Measurements from ENCODE around the gene METTL1.

The METTL1 gene

DNA sequence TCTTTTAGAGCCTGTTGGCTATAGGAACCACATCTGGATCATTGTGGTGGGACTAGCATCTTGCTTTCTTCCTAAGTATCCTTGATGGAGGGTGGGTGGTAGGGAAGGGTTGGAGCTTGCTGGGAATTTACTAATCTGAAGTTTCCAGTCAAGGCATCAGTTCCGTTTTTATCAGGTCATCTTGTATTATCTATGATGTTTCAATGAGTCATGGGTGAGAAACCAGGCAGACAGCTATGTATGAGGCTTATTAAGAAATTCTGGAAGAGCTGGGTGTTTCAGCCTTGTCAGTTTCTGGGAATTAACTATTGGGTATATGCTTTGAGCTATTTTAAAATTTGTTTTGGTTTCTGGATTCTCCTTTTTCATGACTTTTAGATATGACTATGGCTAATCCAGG lies 22.0 kb upstream of the METTL1 start:
- no peaks in the 10 kb centered on the region for H3F3A ChIP-seq (ENCODE audit: low read depth)
- H3K9ac ChIP-seq (ENCODE audit: low read depth, low read length, poor library complexity, severe bottlenecking): no peak overlapping the region
- H3K4me2 ChIP-seq (ENCODE audit: low read depth, low read length, poor library complexity, severe bottlenecking): no peak overlapping the region
- H3K27me3 ChIP-seq (ENCODE audit: insufficient read depth, low read length, poor library complexity, severe bottlenecking): no peaks in the 10 kb centered on the region
- no peaks in the 10 kb centered on the region for H4K20me1 ChIP-seq (ENCODE audit: insufficient read depth, low read length, poor library complexity, severe bottlenecking)
- TF ChIP-seq, protein P1, sequence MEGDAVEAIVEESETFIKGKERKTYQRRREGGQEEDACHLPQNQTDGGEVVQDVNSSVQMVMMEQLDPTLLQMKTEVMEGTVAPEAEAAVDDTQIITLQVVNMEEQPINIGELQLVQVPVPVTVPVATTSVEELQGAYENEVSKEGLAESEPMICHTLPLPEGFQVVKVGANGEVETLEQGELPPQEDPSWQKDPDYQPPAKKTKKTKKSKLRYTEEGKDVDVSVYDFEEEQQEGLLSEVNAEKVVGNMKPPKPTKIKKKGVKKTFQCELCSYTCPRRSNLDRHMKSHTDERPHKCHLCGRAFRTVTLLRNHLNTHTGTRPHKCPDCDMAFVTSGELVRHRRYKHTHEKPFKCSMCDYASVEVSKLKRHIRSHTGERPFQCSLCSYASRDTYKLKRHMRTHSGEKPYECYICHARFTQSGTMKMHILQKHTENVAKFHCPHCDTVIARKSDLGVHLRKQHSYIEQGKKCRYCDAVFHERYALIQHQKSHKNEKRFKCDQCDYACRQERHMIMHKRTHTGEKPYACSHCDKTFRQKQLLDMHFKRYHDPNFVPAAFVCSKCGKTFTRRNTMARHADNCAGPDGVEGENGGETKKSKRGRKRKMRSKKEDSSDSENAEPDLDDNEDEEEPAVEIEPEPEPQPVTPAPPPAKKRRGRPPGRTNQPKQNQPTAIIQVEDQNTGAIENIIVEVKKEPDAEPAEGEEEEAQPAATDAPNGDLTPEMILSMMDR (conservative IDR thresholded peaks at IDR 0.05; ENCODE audit: low read length): no peak
- TF ChIP-seq EZH2phosphoT487 (IDR thresholded peaks at IDR 0.05; ENCODE audit: borderline replicate concordance): no peak
- no peaks in the 10 kb centered on the region for H3K4me1 ChIP-seq (ENCODE audit: insufficient read depth, low read length, poor library complexity, severe bottlenecking)
- no peak overlapping the region for H2AFZ ChIP-seq (ENCODE audit: low read length)
- peaks cover 66% of the 10 kb centered on the region for H3K36me3 ChIP-seq (ENCODE audit: insufficient read depth, low read length)
- no peak overlapping the region for H3K4me3 ChIP-seq (ENCODE audit: low read length, poor library complexity, severe bottlenecking)
- H3K79me2 ChIP-seq (ENCODE audit: insufficient read depth, low read length): peaks cover 3% of the 10 kb centered on the region; the same call in 1 of the 2 replicates
- H3K9me3 ChIP-seq (ENCODE audit: insufficient read depth, low read depth, low read length): no peaks in the 10 kb centered on the region
- H3K9me2 ChIP-seq (replicated peaks; ENCODE audit: low read depth, low read length): no peaks in the 10 kb centered on the region

DNA sequence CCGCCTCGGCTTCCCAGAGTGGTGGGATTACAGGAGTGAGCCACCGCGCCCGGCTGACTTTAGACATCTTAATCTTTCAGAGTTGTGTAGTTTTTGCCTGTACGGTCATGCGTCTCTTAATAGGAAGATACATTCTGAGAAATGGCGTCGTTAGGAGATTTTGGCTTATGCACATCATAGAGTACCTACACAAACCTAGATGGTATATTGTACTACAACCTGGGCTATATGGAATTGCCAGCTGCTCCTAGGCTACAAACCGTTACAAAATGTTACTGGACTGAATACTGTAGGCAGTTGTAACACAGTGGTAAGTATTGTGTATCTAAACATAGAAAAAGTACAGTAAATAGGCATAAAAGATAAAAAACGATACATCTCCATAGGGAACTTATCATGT lies 12.0 kb upstream of the METTL1 start:
- no peaks in the 10 kb centered on the region for H3K9me2 ChIP-seq (replicated peaks; ENCODE audit: low read depth, low read length)
- no peak overlapping the region for H3K9ac ChIP-seq (ENCODE audit: low read depth, low read length, poor library complexity, severe bottlenecking)
- H3K4me2 ChIP-seq (ENCODE audit: low read depth, low read length, poor library complexity, severe bottlenecking): peak overlapping the region; percentile 85
- TF ChIP-seq EZH2phosphoT487 (IDR thresholded peaks at IDR 0.05; ENCODE audit: borderline replicate concordance): no peak
- TF ChIP-seq, protein P1 (conservative IDR thresholded peaks at IDR 0.05; ENCODE audit: low read length): no peak
- H3K9me3 ChIP-seq (ENCODE audit: insufficient read depth, low read depth, low read length): no peaks in the 10 kb centered on the region
- peaks cover 25% of the 10 kb centered on the region for H3K4me1 ChIP-seq (ENCODE audit: insufficient read depth, low read length, poor library complexity, severe bottlenecking)
- H4K20me1 ChIP-seq (ENCODE audit: insufficient read depth, low read length, poor library complexity, severe bottlenecking): peaks cover 13% of the 10 kb centered on the region
- no peaks in the 10 kb centered on the region for H3K27me3 ChIP-seq (ENCODE audit: insufficient read depth, low read length, poor library complexity, severe bottlenecking)
- peaks cover 30% of the 10 kb centered on the region for H3K79me2 ChIP-seq (ENCODE audit: insufficient read depth, low read length)
- H3K4me3 ChIP-seq (ENCODE audit: low read length, poor library complexity, severe bottlenecking): peak overlapping the region; percentile 91
- H3K36me3 ChIP-seq (ENCODE audit: insufficient read depth, low read length): peaks cover 30% of the 10 kb centered on the region; the same call in 1 of the 2 replicates
- H2AFZ ChIP-seq (ENCODE audit: low read length): no peak overlapping the region
- H3F3A ChIP-seq (ENCODE audit: low read depth): no peaks in the 10 kb centered on the region

DNA sequence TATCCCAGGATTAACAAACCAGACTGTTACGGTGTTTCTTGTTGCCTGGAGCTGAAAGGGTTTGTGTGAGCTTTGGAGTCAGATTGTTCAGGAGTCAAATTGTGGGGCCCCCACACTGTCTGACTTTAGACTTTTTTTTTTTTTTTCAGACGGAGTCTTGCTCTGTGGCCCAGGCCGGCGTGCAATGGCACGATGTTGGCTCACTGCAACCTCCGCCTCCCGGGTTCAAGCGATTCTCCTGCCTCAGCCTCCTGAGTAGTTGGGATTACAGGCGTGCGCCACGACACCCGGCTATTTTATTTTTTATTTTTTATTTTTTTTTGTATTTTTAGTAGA lies 11.5 kb upstream of the METTL1 start:
- peaks cover 30% of the 10 kb centered on the region for H3K79me2 ChIP-seq (ENCODE audit: insufficient read depth, low read length)
- H3K9ac ChIP-seq (ENCODE audit: low read depth, low read length, poor library complexity, severe bottlenecking): peak overlapping the region; percentile 85
- peak overlapping the region; percentile 91 for H3K4me3 ChIP-seq (ENCODE audit: low read length, poor library complexity, severe bottlenecking)
- peaks cover 25% of the 10 kb centered on the region for H3K4me1 ChIP-seq (ENCODE audit: insufficient read depth, low read length, poor library complexity, severe bottlenecking)
- TF ChIP-seq EZH2phosphoT487 (IDR thresholded peaks at IDR 0.05; ENCODE audit: borderline replicate concordance): no peak
- TF ChIP-seq, protein P1 (conservative IDR thresholded peaks at IDR 0.05; ENCODE audit: low read length): no peak
- no peaks in the 10 kb centered on the region for H3K9me2 ChIP-seq (replicated peaks; ENCODE audit: low read depth, low read length)
- H3K27me3 ChIP-seq (ENCODE audit: insufficient read depth, low read length, poor library complexity, severe bottlenecking): no peaks in the 10 kb centered on the region
- H3K9me3 ChIP-seq (ENCODE audit: insufficient read depth, low read depth, low read length): no peaks in the 10 kb centered on the region
- H2AFZ ChIP-seq (ENCODE audit: low read length): no peak overlapping the region
- H3K4me2 ChIP-seq (ENCODE audit: low read depth, low read length, poor library complexity, severe bottlenecking): peak overlapping the region; percentile 85
- H3K36me3 ChIP-seq (ENCODE audit: insufficient read depth, low read length): peaks cover 27% of the 10 kb centered on the region; the same call in 1 of the 2 replicates
- no peaks in the 10 kb centered on the region for H3F3A ChIP-seq (ENCODE audit: low read depth)
- H4K20me1 ChIP-seq (ENCODE audit: insufficient read depth, low read length, poor library complexity, severe bottlenecking): peaks cover 13% of the 10 kb centered on the region

Measured in Loucy (cell line).